ENCODE data around the gene GPHB5. TPM values are rescaled to one million over a fixed set of nuclear protein-coding genes. Genes with fewer than 3 reads are reported as not detected.

GPHB5 gene
- total and polyA plus RNA-seq, 2 donors from 2014 or later, result not detected

- intact Hi-C loops (cut with DNase I), result no loop called here
- Histone ChIP-seq H3K4me1 (ENCODE audit: control insufficient read depth in 2 of 3, insufficient read depth in 2 of 3, low read depth in 1 of 3, low read length in 3 of 3) (no peaks in the 10 kb centered on the region), H3K36me3 (ENCODE audit: control insufficient read depth in 2 of 3, insufficient read depth in 3 of 3, low read length in 3 of 3) (no peaks in the 10 kb centered on the region), H3K9ac (ENCODE audit: low read length in 3 of 3) (no peak overlapping the region), H3K4me3 (ENCODE audit: low read length in 3 of 3) (no peak overlapping the region), H3K27ac (ENCODE audit: low read depth in 2 of 2, low read length in 2 of 2) (no peak overlapping the region), H3K9me3 (ENCODE audit: control insufficient read depth in 2 of 3, insufficient read depth in 1 of 3, low read length in 3 of 3) (no peaks in the 10 kb centered on the region), H3K27me3 (ENCODE audit: control insufficient read depth, insufficient read depth, low read length) (no peaks in the 10 kb centered on the region)
- FAIRE-seq (no peak), DNase-seq (no peak)
- TF ChIP-seq CTCF (IDR thresholded peaks at IDR 0.05; ENCODE audit: borderline replicate concordance, extremely low read depth, insufficient read depth), result no peak
Observed at GRCh38 chr14:63299351-63300110, 19.2 kb downstream of the GPHB5 start.

- Histone ChIP-seq H3K4me1 (ENCODE audit: control insufficient read depth in 2 of 3, insufficient read depth in 2 of 3, low read depth in 1 of 3, low read length in 3 of 3) (no peaks in the 10 kb centered on the region), H3K9me3 (ENCODE audit: control insufficient read depth in 2 of 3, insufficient read depth in 1 of 3, low read length in 3 of 3) (no peaks in the 10 kb centered on the region), H3K27ac (ENCODE audit: low read depth in 2 of 2, low read length in 2 of 2) (no peak overlapping the region), H3K36me3 (ENCODE audit: control insufficient read depth in 2 of 3, insufficient read depth in 3 of 3, low read length in 3 of 3) (no peaks in the 10 kb centered on the region), H3K4me3 (ENCODE audit: low read length in 3 of 3) (no peak overlapping the region), H3K27me3 (ENCODE audit: control insufficient read depth, insufficient read depth, low read length) (no peaks in the 10 kb centered on the region), H3K9ac (ENCODE audit: low read length in 3 of 3) (no peak overlapping the region)
- no peak for FAIRE-seq
- no peak for TF ChIP-seq CTCF (IDR thresholded peaks at IDR 0.05; ENCODE audit: borderline replicate concordance, extremely low read depth, insufficient read depth)
- intact Hi-C loops (cut with DNase I), result no loop called here
- no peak for DNase-seq
Observed at GRCh38 chr14:63297372-63298063, 21.2 kb downstream of the GPHB5 start.

GRCh38 chr14:63296060-63296563 is 22.6 kb downstream of the GPHB5 start:
- H3K9ac ChIP-seq (ENCODE audit: low read length in 3 of 3), result no peak overlapping the region
- H3K4me1 ChIP-seq (ENCODE audit: control insufficient read depth in 2 of 3, insufficient read depth in 2 of 3, low read depth in 1 of 3, low read length in 3 of 3), result no peaks in the 10 kb centered on the region
- H3K9me3 ChIP-seq (ENCODE audit: control insufficient read depth in 2 of 3, insufficient read depth in 1 of 3, low read length in 3 of 3), result no peaks in the 10 kb centered on the region
- DNase-seq (no peak), FAIRE-seq (no peak)
- H3K36me3 ChIP-seq (ENCODE audit: control insufficient read depth in 2 of 3, insufficient read depth in 3 of 3, low read length in 3 of 3), result no peaks in the 10 kb centered on the region
- intact Hi-C loops (cut with DNase I), result no loop called here
- no peaks in the 10 kb centered on the region for H3K27me3 ChIP-seq (ENCODE audit: control insufficient read depth, insufficient read depth, low read length)
- no peak for TF ChIP-seq CTCF (IDR thresholded peaks at IDR 0.05; ENCODE audit: borderline replicate concordance, extremely low read depth, insufficient read depth)
- no peak overlapping the region for H3K4me3 ChIP-seq (ENCODE audit: low read length in 3 of 3)
- no peak overlapping the region for H3K27ac ChIP-seq (ENCODE audit: low read depth in 2 of 2, low read length in 2 of 2)

Data from kidney (tissue), 14 donors.